ENCODE results near the gene VASH2.
"Not testable (repeated sequence)": the region's sequence is repeated elsewhere in the genome, so short reads cannot be mapped to it uniquely, and the experiment has no call there.

Gene VASH2

GRCh38 chr1:212950243-212951125, at the start of gene VASH2:
VASH2 (plus strand) TSS chr1:212950541; CDS start chr1:212951543, 1,002 bp downstream.
- H3K4me3 ChIP-seq (ENCODE audit: low read depth, low read length) = peak within 1 kb of the TSS; percentile 73

- no peak overlapping the region for H3K4me3 ChIP-seq (ENCODE audit: low read depth, low read length)
Measured at GRCh38 chr1:212901290-212901689, 49.1 kb upstream of the VASH2 start.

DNA sequence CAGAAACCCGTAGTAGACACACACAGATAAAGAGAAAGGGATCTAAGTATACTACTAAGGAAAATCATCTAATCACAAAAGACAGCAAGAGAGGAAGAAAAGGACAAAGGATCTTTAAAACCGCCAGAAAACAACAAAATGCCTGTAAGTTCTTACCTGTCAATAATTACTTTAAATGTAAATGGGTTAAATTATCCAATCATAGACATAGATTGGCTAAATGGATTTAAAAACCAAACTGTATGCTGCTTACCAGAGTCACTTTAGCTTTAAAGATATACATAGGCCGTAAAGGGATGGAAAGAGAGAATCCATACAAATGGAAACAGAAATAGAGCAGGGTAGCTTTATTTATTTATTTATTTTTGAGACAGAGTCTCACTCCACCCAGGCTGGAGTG, 48.3 kb upstream of the VASH2 start:
- H3K4me3 ChIP-seq (ENCODE audit: low read depth, low read length) = no peak overlapping the region

DNA sequence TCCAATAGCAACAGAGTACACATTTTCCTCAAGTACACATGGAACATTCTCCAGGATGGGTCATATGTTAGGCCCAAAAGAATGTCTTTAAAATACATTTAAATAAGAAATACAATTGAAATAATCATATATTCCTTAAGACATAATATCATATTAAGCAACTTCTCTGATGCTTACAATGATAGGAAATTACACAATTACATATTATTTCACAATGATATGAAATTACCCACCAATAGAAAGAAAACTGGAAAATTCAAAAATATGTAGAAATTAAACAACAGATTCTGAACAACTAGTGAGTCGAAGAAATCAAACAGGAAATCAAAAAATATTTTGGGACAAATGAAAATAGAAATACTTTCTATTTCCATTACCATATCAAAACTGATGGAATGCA, 46.7 kb upstream of the VASH2 start:
- H3K4me3 ChIP-seq (ENCODE audit: low read depth, low read length) = no peak overlapping the region

- H3K4me3 ChIP-seq (ENCODE audit: low read depth, low read length) = not testable (repeated sequence)
Measured at GRCh38 chr1:212908071-212908470, 42.3 kb upstream of the VASH2 start.

DNA sequence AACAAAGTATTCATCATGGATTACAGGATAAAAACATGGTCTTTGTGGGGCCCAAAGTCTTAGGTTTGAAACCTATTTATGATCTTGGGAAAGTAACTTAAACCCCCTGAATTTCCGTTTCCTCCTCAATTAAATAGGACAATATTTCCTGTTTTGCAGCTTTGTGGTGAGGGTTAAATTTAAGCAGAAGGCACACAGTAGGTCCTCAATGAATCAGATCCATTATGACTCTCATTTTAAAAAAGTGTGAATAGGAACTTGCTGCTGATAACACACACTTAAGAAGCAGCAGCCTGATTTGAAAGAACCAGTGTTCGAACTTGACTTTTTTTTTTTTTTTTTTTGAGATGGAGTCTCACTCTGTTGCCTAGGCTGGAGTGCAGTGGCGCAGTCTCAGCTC, 41.4 kb upstream of the VASH2 start:
- H3K4me3 ChIP-seq (ENCODE audit: low read depth, low read length) = no peak overlapping the region

DNA sequence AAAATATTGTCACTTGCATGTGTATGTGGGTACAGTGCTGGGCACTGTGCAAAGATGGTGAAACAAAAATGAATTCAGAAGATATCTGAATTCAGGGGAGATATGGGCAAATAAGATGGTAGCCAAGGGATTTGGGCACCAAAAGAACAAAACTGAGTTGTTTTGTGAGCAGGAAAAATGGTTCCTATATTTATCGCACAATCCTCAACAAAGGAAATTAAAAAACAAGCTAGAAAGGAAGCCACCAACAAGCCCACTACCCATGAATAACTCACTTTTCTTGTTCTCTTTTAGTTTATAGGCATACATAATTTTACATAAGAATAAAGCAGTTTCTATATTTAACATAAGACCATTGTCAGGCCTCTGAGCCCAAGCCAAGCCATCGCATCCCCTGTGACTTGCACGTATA, 40.7 kb upstream of the VASH2 start:
- H3K4me3 ChIP-seq (ENCODE audit: low read depth, low read length) = no peak overlapping the region

- H3K4me3 ChIP-seq (ENCODE audit: low read depth, low read length) = peak overlapping the region; percentile 24
Measured at GRCh38 chr1:212910213-212910612, 40.1 kb upstream of the VASH2 start.

GRCh38 chr1:212913638-212914037, 36.7 kb upstream of the VASH2 start:
- H3K4me3 ChIP-seq (ENCODE audit: low read depth, low read length) = peak overlapping the region; percentile 20

DNA sequence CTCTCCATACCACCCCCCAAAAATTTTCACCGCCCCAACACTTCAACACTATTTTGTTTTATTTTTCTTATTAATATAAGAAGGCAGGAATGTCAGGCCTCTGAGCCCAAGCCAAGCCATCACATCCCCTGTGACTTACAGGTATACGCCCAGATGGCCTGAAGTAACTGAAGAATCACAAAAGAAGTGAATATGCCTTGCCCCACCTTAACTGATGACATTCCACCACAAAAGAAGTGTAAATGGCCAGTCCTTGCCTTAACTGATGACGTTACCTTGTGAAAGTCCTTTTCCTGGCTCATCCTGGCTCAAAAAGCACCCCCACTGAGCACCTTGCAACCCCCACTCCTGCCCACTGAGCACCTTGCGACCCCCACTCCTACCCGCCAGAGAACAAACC, 36.2 kb upstream of the VASH2 start:
- not testable (repeated sequence) for H3K4me3 ChIP-seq (ENCODE audit: low read depth, low read length)

DNA sequence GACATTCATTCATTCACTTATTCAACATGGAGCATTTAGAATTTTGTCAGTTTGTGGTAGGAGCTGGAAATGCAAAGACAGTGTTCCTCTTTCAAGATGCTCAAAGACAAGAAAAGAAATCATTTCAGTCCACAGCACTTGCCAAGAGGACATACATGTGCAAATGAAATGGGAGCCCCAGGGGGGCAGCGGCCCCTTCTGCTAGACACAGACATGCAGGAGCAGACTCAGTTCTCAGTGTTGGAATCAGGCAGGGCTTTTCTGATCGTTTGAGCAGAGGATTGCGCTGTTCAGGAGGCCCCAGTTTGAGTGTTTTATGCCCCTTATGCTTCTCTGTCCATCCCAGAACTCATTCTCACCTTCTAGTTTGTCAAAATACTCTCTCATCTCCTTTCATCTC, 35.6 kb upstream of the VASH2 start:
- H3K4me3 ChIP-seq (ENCODE audit: low read depth, low read length) = no peak overlapping the region

- no peak overlapping the region for H3K4me3 ChIP-seq (ENCODE audit: low read depth, low read length)
Measured at GRCh38 chr1:212915245-212916091, 34.9 kb upstream of the VASH2 start.

- no peak overlapping the region for H3K4me3 ChIP-seq (ENCODE audit: low read depth, low read length)
Measured at GRCh38 chr1:212916481-212917133, 33.7 kb upstream of the VASH2 start.

DNA sequence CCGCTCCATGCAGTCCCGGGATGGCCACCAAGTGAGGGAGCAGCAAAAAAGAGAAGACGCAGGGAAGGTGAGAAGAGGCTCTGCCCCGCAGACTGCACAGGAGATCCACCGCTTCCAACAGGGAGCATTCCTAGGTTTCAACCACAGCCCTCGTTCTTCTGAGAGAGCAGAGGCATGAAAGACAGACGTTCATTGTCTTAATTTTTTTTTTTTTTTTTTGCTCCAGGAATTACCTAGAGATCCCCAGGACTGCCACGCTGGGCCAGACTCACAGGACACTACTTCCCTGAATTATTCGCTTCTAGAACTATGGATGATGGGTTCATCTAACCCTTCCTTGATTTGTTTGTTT, 33.2 kb upstream of the VASH2 start:
- no peak overlapping the region for H3K4me3 ChIP-seq (ENCODE audit: low read depth, low read length)

- H3K4me3 ChIP-seq (ENCODE audit: low read depth, low read length) = no peak overlapping the region
Measured at GRCh38 chr1:212917858-212918257, 32.5 kb upstream of the VASH2 start.

- H3K4me3 ChIP-seq (ENCODE audit: low read depth, low read length) = no peak overlapping the region
Measured at GRCh38 chr1:212918824-212919223, 31.5 kb upstream of the VASH2 start.

DNA sequence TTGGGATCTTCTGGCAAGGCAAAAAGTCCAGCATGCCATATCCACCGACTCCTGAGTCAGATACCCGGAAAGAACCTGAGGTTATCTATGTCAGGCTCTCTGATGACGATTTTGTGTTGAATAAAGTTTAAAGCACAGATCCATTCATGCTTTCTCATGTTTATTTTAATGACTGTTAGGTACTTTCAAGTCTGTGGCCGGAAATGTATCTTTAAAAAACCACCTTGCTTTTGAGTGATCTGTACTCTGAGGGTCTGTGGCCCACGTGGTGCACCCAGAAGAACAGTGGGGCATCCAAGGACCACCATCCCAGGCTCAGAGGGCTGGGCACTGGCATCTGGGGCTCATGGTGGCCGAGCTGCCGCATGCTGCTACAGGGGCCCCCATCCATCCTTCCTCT, 30.1 kb upstream of the VASH2 start:
- no peak overlapping the region for H3K4me3 ChIP-seq (ENCODE audit: low read depth, low read length)

DNA sequence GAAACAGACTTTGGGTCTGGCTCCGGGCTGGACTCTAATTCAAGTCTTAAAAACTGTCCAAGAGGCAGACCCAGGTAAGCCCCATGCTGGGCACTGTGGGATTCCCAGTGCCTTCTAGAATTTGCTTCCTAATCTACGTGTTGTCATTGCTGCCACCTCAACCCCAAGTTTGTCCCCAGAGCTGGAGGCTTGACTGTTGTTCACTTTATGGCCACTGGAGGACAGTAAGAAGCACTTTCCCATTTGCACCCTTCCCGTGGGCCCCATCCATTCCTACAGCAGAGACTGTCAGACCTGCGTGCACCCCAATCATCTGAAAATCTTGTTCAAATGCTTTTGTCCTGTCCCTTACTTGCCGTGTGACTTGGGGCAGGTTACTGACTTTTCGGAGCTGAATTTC, 29.4 kb upstream of the VASH2 start:
- H3K4me3 ChIP-seq (ENCODE audit: low read depth, low read length) = no peak overlapping the region

DNA sequence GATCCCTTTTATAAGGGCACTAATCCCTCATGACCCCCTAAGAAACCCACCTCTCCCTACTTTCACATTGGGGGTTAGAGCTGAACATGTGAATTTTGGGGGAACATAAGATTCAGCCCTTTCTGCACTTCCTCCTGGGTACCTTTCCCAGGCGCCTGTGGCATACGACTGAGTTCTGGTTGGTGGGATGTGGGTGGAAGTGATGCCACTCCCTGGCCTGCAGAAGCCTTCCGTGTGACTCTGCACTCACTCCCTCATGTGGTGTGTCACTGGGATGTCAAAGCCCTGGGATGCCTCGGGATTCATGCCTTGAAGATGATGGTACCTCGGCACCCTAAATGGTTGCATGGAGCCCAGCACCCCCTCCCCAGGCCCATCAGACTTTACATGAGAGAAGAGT, 28.3 kb upstream of the VASH2 start:
- no peak overlapping the region for H3K4me3 ChIP-seq (ENCODE audit: low read depth, low read length)

DNA sequence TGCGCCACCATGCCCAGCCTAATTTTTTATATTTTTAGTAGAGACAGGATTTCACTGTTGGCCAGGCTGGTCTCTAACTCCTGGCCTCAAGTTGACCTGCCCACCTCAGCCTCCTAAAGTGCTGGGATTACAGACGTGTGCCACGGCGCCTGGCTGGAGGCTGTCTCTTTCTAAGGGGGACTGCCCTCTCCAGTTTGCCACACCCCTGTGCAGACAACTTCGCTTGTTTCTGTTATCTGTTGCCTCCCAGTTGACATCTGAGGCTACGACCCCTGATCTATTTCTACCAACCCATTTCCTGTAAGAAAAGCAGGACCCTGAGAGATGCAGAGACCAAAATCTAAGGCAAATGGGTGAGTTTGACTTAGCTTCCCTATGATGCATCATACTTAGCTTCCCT, 24.0 kb upstream of the VASH2 start:
- no peak overlapping the region for H3K4me3 ChIP-seq (ENCODE audit: low read depth, low read length)

Measured in iPS-11a (cell line).